Mesendoderm (in vitro differentiated cells): ENCODE measurements around the gene MTREX.

Source experiments
- DNase-seq: peaks from one replicate; pipeline ENCODE4 v3.0.0; 2013
- H2AK5ac ChIP-seq: 2 replicates; pipeline ENCODE4 v1.6.1; 2013; ENCODE audit warnings: low read length, inconsistent platforms
- H2BK120ac ChIP-seq: 2 replicates; pipeline ENCODE4 v1.6.1; 2013; ENCODE audit warnings: low read depth, mild to moderate bottlenecking, low read length, moderate library complexity, mixed read lengths
- H2BK15ac ChIP-seq: replicated peaks from 2 replicates; pipeline ENCODE4 v1.6.1; 2013; ENCODE audit warnings: low read depth, mild to moderate bottlenecking, moderate library complexity
- H2BK5ac ChIP-seq: 2 replicates; pipeline ENCODE4 v1.6.1; 2013; ENCODE audit warnings: low read length, inconsistent platforms
- H3K18ac ChIP-seq: 2 replicates; pipeline ENCODE4 v1.6.1; 2013; ENCODE audit warnings: mild to moderate bottlenecking, low read length, mixed read lengths
- H3K23ac ChIP-seq: one replicate; pipeline ENCODE4 v1.6.1; 2013; ENCODE audit warnings: low read length
- H3K27ac ChIP-seq: 2 replicates; pipeline ENCODE4 v1.5.1; 2013; ENCODE audit warnings: low read depth, mild to moderate bottlenecking, inconsistent platforms, low read length, moderate library complexity
- H3K27me3 ChIP-seq: 2 replicates; pipeline ENCODE4 v1.6.1; 2013; ENCODE audit warnings: low read length, control low read depth, mild to moderate bottlenecking, inconsistent platforms; ENCODE audit not compliant: insufficient read depth, poor library complexity
- H3K36me3 ChIP-seq: 2 replicates; pipeline ENCODE4 v1.6.1; 2013; ENCODE audit warnings: low read length, inconsistent platforms; ENCODE audit not compliant: control insufficient read depth, insufficient read depth
- H3K4ac ChIP-seq: one replicate; pipeline ENCODE4 v1.6.1; 2013; ENCODE audit warnings: low read depth, mild to moderate bottlenecking, low read length, moderate library complexity
- H3K4me1 ChIP-seq: 2 replicates; pipeline ENCODE4 v1.6.1; 2013; ENCODE audit warnings: low read depth, low read length, inconsistent platforms; ENCODE audit not compliant: control insufficient read depth
- H3K4me2 ChIP-seq: 2 replicates; pipeline ENCODE4 v1.6.1; 2013; ENCODE audit warnings: low read length
- H3K4me3 ChIP-seq: 2 replicates; pipeline ENCODE4 v1.5.1; 2013; ENCODE audit warnings: mild to moderate bottlenecking, low read length
- H3K56ac ChIP-seq: one replicate; pipeline ENCODE4 v1.6.1; 2013; ENCODE audit warnings: low read length
- H3K79me1 ChIP-seq: 2 replicates; pipeline ENCODE4 v1.6.1; 2013; ENCODE audit warnings: low read length, inconsistent platforms
- H3K79me2 ChIP-seq: 2 replicates; pipeline ENCODE4 v1.6.1; 2013; ENCODE audit warnings: mild to moderate bottlenecking, low read length; ENCODE audit not compliant: control insufficient read depth, insufficient read depth
- H3K9ac ChIP-seq: 2 replicates; pipeline ENCODE4 v1.6.1; 2013; ENCODE audit warnings: low read length, inconsistent platforms
- H4K5ac ChIP-seq: one replicate; pipeline ENCODE4 v1.6.1; 2013; ENCODE audit warnings: low read length
- H4K8ac ChIP-seq: one replicate; pipeline ENCODE4 v1.6.1; 2013; ENCODE audit warnings: low read depth, mild to moderate bottlenecking, control low read depth, low read length, moderate library complexity
- WGBS: extraction: QIAGEN DNeasy Blood & Tissue Kit; methylation state at CpG from one replicate; pipeline ENCODE4 v1.1.7; 2013; ENCODE audit warnings: low lambda C conversion rate, missing lambda C conversion rate; ENCODE audit not compliant: insufficient coverage; ENCODE audit errors: extremely low coverage; 5-methylcytosine and 5-hydroxymethylcytosine counted together

Gene MTREX

GRCh38 chr5:55446640-55447351 lies 139.0 kb downstream of the MTREX start:
- Histone ChIP-seq H2AK5ac (no peak overlapping the region), H4K5ac (no peak overlapping the region), H3K18ac (no peak overlapping the region), H3K79me1 (peaks cover 4% of the 10 kb centered on the region), H2BK15ac (no peak overlapping the region), H2BK5ac (no peak overlapping the region), H3K27me3 (no peaks in the 10 kb centered on the region), H3K4ac (no peak overlapping the region), H4K8ac (no peak overlapping the region), H3K79me2 (no peaks in the 10 kb centered on the region), H3K4me1 (no peaks in the 10 kb centered on the region), H2BK120ac (no peak overlapping the region), H3K36me3 (no peaks in the 10 kb centered on the region), H3K4me2 (no peak overlapping the region), H3K56ac (no peak overlapping the region), H3K27ac (no peak overlapping the region), H3K4me3 (no peak overlapping the region), H3K9ac (no peak overlapping the region), H3K23ac (no peak overlapping the region)
- WGBS, result no CpG with 5 or more reads among the region's 8 CpGs
- no peak for DNase-seq

- Histone ChIP-seq H3K4ac (no peak overlapping the region), H3K4me3 (no peak overlapping the region), H2BK5ac (no peak overlapping the region), H3K79me2 (no peaks in the 10 kb centered on the region), H3K18ac (no peak overlapping the region), H2BK120ac (no peak overlapping the region), H3K4me2 (no peak overlapping the region), H3K23ac (no peak overlapping the region), H3K27ac (no peak overlapping the region), H2AK5ac (no peak overlapping the region), H3K56ac (no peak overlapping the region), H4K8ac (no peak overlapping the region), H3K4me1 (no peaks in the 10 kb centered on the region), H3K36me3 (no peaks in the 10 kb centered on the region), H3K9ac (no peak overlapping the region), H4K5ac (no peak overlapping the region), H3K79me1 (peaks cover 1% of the 10 kb centered on the region), H2BK15ac (no peak overlapping the region), H3K27me3 (no peaks in the 10 kb centered on the region)
- no CpG with 5 or more reads among the region's 4 CpGs for WGBS
- no peak for DNase-seq
Measured at GRCh38 chr5:55450050-55450765, 142.4 kb downstream of the MTREX start.

GRCh38 chr5:55451976-55452375 lies 144.2 kb downstream of the MTREX start:
- no peak overlapping the region for H3K27ac ChIP-seq
- no peaks in the 10 kb centered on the region for H3K79me1 ChIP-seq
- H3K4me2 ChIP-seq, result no peak overlapping the region
- no peak overlapping the region for H3K23ac ChIP-seq
- H2BK5ac ChIP-seq, result no peak overlapping the region
- H3K18ac ChIP-seq, result no peak overlapping the region
- no peak overlapping the region for H3K4ac ChIP-seq
- no peak overlapping the region for H3K56ac ChIP-seq
- H2AK5ac ChIP-seq, result no peak overlapping the region
- H2BK120ac ChIP-seq, result no peak overlapping the region
- H2BK15ac ChIP-seq, result no peak overlapping the region
- no peaks in the 10 kb centered on the region for H3K27me3 ChIP-seq
- H3K9ac ChIP-seq, result no peak overlapping the region
- no peaks in the 10 kb centered on the region for H3K36me3 ChIP-seq
- H4K8ac ChIP-seq, result no peak overlapping the region
- H3K79me2 ChIP-seq, result no peaks in the 10 kb centered on the region
- H3K4me3 ChIP-seq, result no peak overlapping the region
- no CpG with 5 or more reads among the region's 2 CpGs for WGBS
- no peak for DNase-seq
- H3K4me1 ChIP-seq, result no peaks in the 10 kb centered on the region
- H4K5ac ChIP-seq, result no peak overlapping the region

GRCh38 chr5:55453211-55453610 lies 145.4 kb downstream of the MTREX start:
- Histone ChIP-seq H3K18ac (no peak overlapping the region), H4K5ac (no peak overlapping the region), H4K8ac (no peak overlapping the region), H2BK120ac (no peak overlapping the region), H3K79me2 (no peaks in the 10 kb centered on the region), H3K4me1 (no peaks in the 10 kb centered on the region), H2BK5ac (no peak overlapping the region), H3K79me1 (no peaks in the 10 kb centered on the region), H3K27ac (no peak overlapping the region), H2BK15ac (no peak overlapping the region), H3K56ac (no peak overlapping the region), H3K4me3 (no peak overlapping the region), H3K9ac (no peak overlapping the region), H3K36me3 (no peaks in the 10 kb centered on the region), H3K4me2 (no peak overlapping the region), H3K27me3 (no peaks in the 10 kb centered on the region), H3K23ac (no peak overlapping the region), H3K4ac (no peak overlapping the region), H2AK5ac (no peak overlapping the region)
- WGBS, result no CpG with 5 or more reads among the region's 1 CpG
- DNase-seq, result no peak

GRCh38 chr5:55454282-55454681 lies 146.5 kb downstream of the MTREX start:
- H3K4me2 ChIP-seq, result no peak overlapping the region
- no peak overlapping the region for H3K23ac ChIP-seq
- H3K18ac ChIP-seq, result no peak overlapping the region
- no peak overlapping the region for H2BK120ac ChIP-seq
- no peak overlapping the region for H3K27ac ChIP-seq
- H3K36me3 ChIP-seq, result no peaks in the 10 kb centered on the region
- H3K9ac ChIP-seq, result no peak overlapping the region
- no peaks in the 10 kb centered on the region for H3K27me3 ChIP-seq
- H2BK15ac ChIP-seq, result no peak overlapping the region
- H3K4me1 ChIP-seq, result no peaks in the 10 kb centered on the region
- H3K4ac ChIP-seq, result no peak overlapping the region
- H4K5ac ChIP-seq, result no peak overlapping the region
- no peak overlapping the region for H3K4me3 ChIP-seq
- H2BK5ac ChIP-seq, result no peak overlapping the region
- no CpG with 5 or more reads among the region's 2 CpGs for WGBS
- H4K8ac ChIP-seq, result no peak overlapping the region
- H3K79me1 ChIP-seq, result no peaks in the 10 kb centered on the region
- DNase-seq, result no peak
- no peak overlapping the region for H3K56ac ChIP-seq
- no peak overlapping the region for H2AK5ac ChIP-seq
- H3K79me2 ChIP-seq, result no peaks in the 10 kb centered on the region
